RWPE2 (cell line): ENCODE data around the gene SP5.

Source experiments
- ATAC-seq: fragments of 200-7000 bp; cut with Tn5 transposase; 3 replicates; pipeline ENCODE4 v1.9.1; 2021; ENCODE audit warnings: low read depth
- DNase-seq: peaks from one replicate; pipeline ENCODE4 v3.0.0-alpha.2; 2020; ENCODE audit warnings: low spot score
- H3K27ac ChIP-seq: fragments of 450-650 bp; 2 replicates; pipeline ENCODE4 v1.5.1; 2017; ENCODE audit warnings: mild to moderate bottlenecking; ENCODE audit not compliant: poor library complexity, severe bottlenecking
- H3K27me3 ChIP-seq: fragments of 250-450 bp; sonication (Bioruptor Pico); 2 replicates; pipeline ENCODE4 v1.5.1; 2021; ENCODE audit warnings: mild to moderate bottlenecking, moderate library complexity; ENCODE audit not compliant: insufficient read depth, poor library complexity, severe bottlenecking
- H3K36me3 ChIP-seq: fragments of 250-450 bp; sonication (Bioruptor Pico); 2 replicates; pipeline ENCODE4 v1.5.1; 2020; ENCODE audit warnings: low read depth, mild to moderate bottlenecking, moderate library complexity
- H3K4me1 ChIP-seq: fragments of 250-450 bp; sonication (Bioruptor Pico); 2 replicates; pipeline ENCODE4 v1.5.1; 2021; ENCODE audit warnings: mild to moderate bottlenecking, moderate library complexity; ENCODE audit not compliant: insufficient read depth, poor library complexity, severe bottlenecking
- H3K4me3 ChIP-seq: fragments of 250-450 bp; sonication (Bioruptor Pico); 2 replicates; pipeline ENCODE4 v1.5.1; 2021; ENCODE audit warnings: mild to moderate bottlenecking, moderate library complexity; ENCODE audit not compliant: severe bottlenecking
- H3K9me3 ChIP-seq: fragments of 250-450 bp; sonication (Bioruptor Pico); 2 replicates; pipeline ENCODE4 v1.5.1; 2021; ENCODE audit warnings: mild to moderate bottlenecking, moderate library complexity; ENCODE audit not compliant: severe bottlenecking
- TF ChIP-seq, protein P1 (sequence below): fragments of 450-650 bp; IDR thresholded peaks from one replicate; pipeline ENCODE4 v1.5.1; 2017; ENCODE audit warnings: mild to moderate bottlenecking, moderate library complexity; ENCODE audit not compliant: poor library complexity, severe bottlenecking

SP5 gene

DNA sequence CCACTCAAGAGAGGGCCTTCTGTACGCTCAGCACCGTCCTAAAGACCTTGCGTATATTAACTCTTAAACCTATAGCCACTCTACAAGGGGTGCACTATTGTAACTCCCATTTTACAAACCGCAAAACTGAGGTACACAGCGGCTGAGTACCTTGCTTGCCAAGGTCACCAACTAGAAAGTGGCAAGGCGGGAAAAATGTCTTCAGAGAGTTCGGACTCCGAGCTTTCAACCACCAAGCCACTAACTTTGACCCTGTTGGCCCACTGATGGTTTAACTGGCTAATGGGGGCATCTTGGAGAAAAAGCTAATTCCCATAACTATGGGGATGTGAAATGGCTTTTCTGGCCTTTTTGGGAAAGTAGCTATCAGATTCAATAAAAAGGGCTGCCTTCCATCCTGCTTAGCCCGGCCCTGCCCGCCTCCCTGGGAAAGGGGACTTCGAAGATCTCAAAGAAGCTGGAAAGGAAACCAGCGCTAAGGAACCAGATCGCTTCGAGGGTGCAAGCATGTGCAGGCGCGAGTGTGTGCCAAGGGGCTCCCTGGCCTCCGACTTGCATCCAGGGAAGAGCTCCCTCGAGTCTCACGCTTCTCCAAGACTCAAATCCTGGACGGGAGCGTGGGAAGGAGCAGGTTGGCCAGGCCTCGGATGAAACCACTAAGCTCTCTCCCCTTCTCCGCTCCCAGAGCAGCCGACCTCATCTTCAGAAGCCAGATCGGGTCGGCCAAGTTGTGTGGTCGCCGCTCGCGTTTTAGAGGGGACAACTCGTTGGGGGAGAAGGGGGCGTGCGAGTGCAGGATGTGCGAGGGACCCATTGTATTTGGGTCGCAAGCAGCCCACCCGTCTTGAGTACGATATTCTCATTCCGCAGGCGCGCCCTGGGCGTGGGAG lies 2.2 kb upstream of the SP5 start:
- Histone ChIP-seq H3K9me3 (no peaks in the 10 kb centered on the region), H3K4me3 (no peak overlapping the region), H3K36me3 (no peaks in the 10 kb centered on the region), H3K4me1 (no peaks in the 10 kb centered on the region), H3K27me3 (peaks cover 39% of the 10 kb centered on the region), H3K27ac (no peak overlapping the region)
- ATAC-seq (no peak), DNase-seq (no peak)
- TF ChIP-seq, protein P1, sequence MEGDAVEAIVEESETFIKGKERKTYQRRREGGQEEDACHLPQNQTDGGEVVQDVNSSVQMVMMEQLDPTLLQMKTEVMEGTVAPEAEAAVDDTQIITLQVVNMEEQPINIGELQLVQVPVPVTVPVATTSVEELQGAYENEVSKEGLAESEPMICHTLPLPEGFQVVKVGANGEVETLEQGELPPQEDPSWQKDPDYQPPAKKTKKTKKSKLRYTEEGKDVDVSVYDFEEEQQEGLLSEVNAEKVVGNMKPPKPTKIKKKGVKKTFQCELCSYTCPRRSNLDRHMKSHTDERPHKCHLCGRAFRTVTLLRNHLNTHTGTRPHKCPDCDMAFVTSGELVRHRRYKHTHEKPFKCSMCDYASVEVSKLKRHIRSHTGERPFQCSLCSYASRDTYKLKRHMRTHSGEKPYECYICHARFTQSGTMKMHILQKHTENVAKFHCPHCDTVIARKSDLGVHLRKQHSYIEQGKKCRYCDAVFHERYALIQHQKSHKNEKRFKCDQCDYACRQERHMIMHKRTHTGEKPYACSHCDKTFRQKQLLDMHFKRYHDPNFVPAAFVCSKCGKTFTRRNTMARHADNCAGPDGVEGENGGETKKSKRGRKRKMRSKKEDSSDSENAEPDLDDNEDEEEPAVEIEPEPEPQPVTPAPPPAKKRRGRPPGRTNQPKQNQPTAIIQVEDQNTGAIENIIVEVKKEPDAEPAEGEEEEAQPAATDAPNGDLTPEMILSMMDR: no peak

DNA sequence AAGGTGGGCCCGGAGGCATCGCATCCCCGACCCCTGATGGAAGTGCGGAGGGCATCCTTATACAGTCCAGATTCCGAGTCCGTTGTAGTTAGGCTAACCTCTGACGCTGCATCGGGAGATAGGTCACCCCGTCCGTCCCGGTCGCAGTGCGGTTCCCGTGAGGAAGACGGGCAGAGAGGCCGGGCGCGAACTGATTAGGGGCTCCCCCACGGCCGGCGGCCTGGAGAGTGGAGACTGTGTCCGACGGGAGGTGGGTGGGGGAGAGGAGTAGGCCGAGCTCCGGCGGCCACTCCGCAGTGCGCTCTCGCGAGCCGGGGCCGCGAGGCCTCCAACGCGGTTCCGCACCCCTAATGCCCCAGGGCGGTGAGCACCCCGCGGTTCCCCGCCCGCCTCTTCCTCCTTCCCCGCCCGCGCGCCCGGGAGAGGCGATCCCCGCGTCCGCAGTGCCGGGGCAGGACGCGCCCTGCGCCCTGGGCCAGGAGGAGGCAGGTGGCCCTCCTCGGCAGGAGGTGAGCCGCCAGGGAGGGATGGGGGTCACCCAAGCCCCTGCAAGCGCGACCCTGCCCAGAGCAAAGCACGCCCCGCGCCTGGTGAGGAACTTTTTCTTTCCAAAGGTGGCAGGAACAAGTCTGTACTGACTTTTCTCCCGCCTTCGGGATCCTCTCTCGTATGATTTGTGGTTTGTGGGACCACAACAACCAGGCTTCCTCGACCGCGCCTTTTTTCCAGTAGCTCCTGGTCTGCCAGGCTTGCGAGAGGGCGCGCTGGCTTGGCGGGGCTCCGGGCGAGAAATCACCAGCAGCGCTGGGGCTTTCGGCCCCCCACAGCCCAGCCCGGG lies 1.4 kb upstream of the SP5 start:
- ATAC-seq (no peak), DNase-seq (peak; percentile 62)
- Histone ChIP-seq H3K27me3 (peaks cover 39% of the 10 kb centered on the region), H3K4me1 (no peaks in the 10 kb centered on the region), H3K4me3 (peak overlapping the region; percentile 42), H3K9me3 (no peaks in the 10 kb centered on the region), H3K27ac (no peak overlapping the region), H3K36me3 (no peaks in the 10 kb centered on the region)
- TF ChIP-seq, protein P1: no peak

DNA sequence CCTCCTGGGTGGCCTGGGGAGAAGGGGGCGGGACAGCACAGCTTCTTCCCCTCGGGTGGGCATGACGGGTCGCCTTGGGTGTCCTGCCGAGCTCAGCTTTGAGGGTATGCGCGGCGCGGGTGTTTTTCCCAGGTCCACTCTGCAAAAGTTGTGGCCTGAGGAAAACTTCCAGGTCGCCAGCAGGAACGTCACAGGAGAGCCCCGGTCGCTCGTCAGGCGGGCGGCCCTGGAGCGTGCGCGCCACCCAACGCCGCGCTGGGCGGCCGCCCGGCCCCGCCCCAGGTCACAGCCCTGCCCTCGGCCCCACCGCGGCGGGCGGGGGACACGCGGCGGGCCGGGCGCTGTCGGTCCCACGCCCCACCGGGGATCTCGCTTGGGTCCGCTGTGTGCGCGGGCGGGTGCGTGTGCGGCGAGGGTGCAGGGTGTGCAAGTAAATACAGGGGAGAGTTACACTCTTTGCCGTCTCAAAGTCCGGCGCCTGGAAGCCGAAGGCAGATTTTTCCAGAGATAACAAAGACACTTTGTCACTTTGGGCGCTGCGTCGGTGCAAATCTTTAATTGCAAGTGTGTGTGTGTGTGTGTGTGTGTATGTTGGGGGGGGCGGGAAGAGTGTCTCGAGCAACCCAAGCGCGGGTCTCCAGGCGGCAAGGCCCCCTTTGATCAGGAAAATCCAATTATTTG lies 616 bp upstream of the SP5 start:
- no peak for DNase-seq
- ATAC-seq: peak; percentile 30; the same call in 1 of the 3 replicates
- no peaks in the 10 kb centered on the region for H3K4me1 ChIP-seq
- no peaks in the 10 kb centered on the region for H3K9me3 ChIP-seq
- TF ChIP-seq, protein P1: no peak
- H3K36me3 ChIP-seq: no peaks in the 10 kb centered on the region
- no peak overlapping the region for H3K27ac ChIP-seq
- H3K4me3 ChIP-seq: peak overlapping the region; percentile 42
- peaks cover 39% of the 10 kb centered on the region for H3K27me3 ChIP-seq

DNA sequence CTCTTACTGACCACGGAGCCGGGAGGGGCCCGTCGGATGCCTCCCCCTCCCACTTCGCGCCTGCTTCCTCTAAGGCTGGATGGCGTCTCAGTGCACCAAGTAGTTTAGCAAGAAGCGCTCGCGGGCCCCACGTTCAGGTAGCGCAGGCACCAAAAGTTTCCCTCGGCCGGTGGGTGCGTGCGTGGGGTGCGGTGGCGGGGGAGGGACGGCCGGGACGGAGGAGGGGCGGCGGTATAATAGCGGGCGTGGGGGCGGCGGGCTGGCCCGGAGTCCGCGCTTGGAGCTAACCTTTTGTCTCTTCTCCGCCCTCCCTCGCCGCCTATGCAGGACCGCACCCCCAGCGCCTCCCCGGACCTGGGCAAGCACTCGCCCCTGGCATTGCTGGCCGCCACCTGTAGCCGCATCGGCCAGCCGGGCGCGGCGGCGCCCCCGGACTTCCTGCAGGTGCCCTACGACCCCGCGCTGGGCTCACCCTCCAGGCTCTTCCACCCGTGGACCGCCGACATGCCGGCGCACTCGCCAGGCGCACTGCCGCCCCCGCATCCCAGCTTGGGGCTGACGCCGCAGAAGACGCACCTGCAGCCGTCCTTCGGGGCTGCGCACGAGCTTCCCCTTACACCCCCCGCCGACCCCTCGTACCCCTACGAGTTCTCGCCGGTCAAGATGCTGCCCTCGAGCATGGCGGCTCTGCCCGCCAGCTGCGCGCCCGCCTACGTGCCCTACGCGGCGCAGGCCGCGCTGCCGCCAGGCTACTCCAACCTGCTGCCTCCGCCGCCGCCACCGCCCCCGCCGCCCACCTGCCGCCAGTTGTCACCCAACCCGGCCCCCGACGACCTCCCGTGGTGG lies 1.0 kb downstream of the SP5 start:
- Histone ChIP-seq H3K27ac (no peak overlapping the region), H3K36me3 (no peaks in the 10 kb centered on the region), H3K27me3 (peaks cover 36% of the 10 kb centered on the region), H3K9me3 (no peaks in the 10 kb centered on the region), H3K4me3 (peak overlapping the region; percentile 42), H3K4me1 (no peaks in the 10 kb centered on the region)
- ATAC-seq (peak; percentile 32; the same call in 2 of the 3 replicates), DNase-seq (no peak)
- TF ChIP-seq, protein P1: no peak
